Naive thymus-derived CD4-positive, alpha-beta T cell (primary cell): ENCODE results near the gene GRB14. TPM values are rescaled to one million over a fixed set of nuclear protein-coding genes. Genes with fewer than 3 reads are reported as not detected.

Source experiments
- ATAC-seq: fragments of 150-1000 bp; cut with Tn5 transposase; 2 replicates; pipeline ENCODE4 v1.10.0; 2021; ENCODE audit warnings: mild to moderate bottlenecking, moderate library complexity
- CTCF ChIA-PET: fragments of 350-600 bp; sonication (Branson Sonifier 250); formaldehyde crosslinking; loops from one replicate; lab custom pipeline; 2021; ENCODE audit warnings: antibody characterized with exemption; lab: Charles Lee
- POLR2A ChIA-PET: fragments of 350-600 bp; sonication (Branson Sonifier 250); formaldehyde crosslinking; loops from one replicate; lab custom pipeline; 2021; ENCODE audit warnings: antibody characterized with exemption, inconsistent platforms; lab: Charles Lee
- DNase-seq, 9 donors: peaks; one replicate each; pipeline versions ENCODE4 v3.0.0 to v3.0.0-alpha.2; 2020 to 2022; ENCODE audit warnings: mixed read lengths in 1 of 9
- H3K27ac ChIP-seq: one replicate; pipeline ENCODE4 v1.7.0; 2013; ENCODE audit warnings: mild to moderate bottlenecking, low read depth, low read length, moderate library complexity
- H3K27me3 ChIP-seq, 2 donors: one replicate each; pipeline ENCODE4 v1.7.0; 2013; ENCODE audit warnings: low read length in 2 of 2, mild to moderate bottlenecking in 2 of 2, moderate library complexity in 2 of 2; ENCODE audit not compliant: control insufficient read depth in 2 of 2, insufficient read depth in 2 of 2
- H3K36me3 ChIP-seq, 3 experiments: 1 replicate in 2 of 3; 2 replicates in 1 of 3; pipeline ENCODE4 v1.7.0; 2013; ENCODE audit warnings: low read length in 3 of 3, mild to moderate bottlenecking in 3 of 3, moderate library complexity in 1 of 3; ENCODE audit not compliant: insufficient read depth in 3 of 3, control insufficient read depth in 2 of 3
- H3K4me1 ChIP-seq, 2 donors: one replicate each; pipeline ENCODE4 v1.7.0; 2013; ENCODE audit warnings: low read length in 2 of 2, mild to moderate bottlenecking in 2 of 2, moderate library complexity in 1 of 2; ENCODE audit not compliant: control insufficient read depth in 2 of 2, insufficient read depth in 2 of 2
- H3K4me3 ChIP-seq: 2 replicates; pipeline ENCODE4 v1.7.0; 2013; ENCODE audit warnings: mild to moderate bottlenecking, low read length
- H3K9me3 ChIP-seq, 3 experiments: 1 replicate in 2 of 3; 2 replicates in 1 of 3; pipeline ENCODE4 v1.7.0; 2013; ENCODE audit warnings: low read length in 3 of 3; ENCODE audit not compliant: control insufficient read depth in 2 of 3
- H3K27ac Mint-ChIP-seq, 9 donors: one replicate each; pipeline ENCODE4 v1.8.0; 2020 to 2022; ENCODE audit warnings: mixed read lengths in 9 of 9, mild to moderate bottlenecking in 8 of 9, moderate library complexity in 5 of 9, inconsistent platforms in 2 of 9
- H3K27me3 Mint-ChIP-seq, 5 donors: one replicate each; pipeline ENCODE4 v1.8.0; 2021 to 2022; ENCODE audit warnings: mixed read lengths in 5 of 5, mild to moderate bottlenecking in 1 of 5
- H3K36me3 Mint-ChIP-seq, 5 donors: one replicate each; pipeline ENCODE4 v1.8.0; 2020 to 2022; ENCODE audit warnings: mixed read lengths in 5 of 5, mild to moderate bottlenecking in 3 of 5, inconsistent platforms in 1 of 5
- H3K4me1 Mint-ChIP-seq, 7 donors: one replicate each; pipeline ENCODE4 v1.8.0; 2020 to 2022; ENCODE audit warnings: mixed read lengths in 7 of 7, mild to moderate bottlenecking in 3 of 7, inconsistent platforms in 1 of 7
- H3K4me3 Mint-ChIP-seq, 10 donors: one replicate each; pipeline ENCODE4 v1.8.0; 2020 to 2022; ENCODE audit warnings: mild to moderate bottlenecking in 10 of 10, mixed read lengths in 10 of 10, moderate library complexity in 6 of 10, inconsistent platforms in 2 of 10
- H3K9me3 Mint-ChIP-seq, 11 donors: one replicate each; pipeline ENCODE4 v1.8.0; 2020 to 2022; ENCODE audit warnings: mixed read lengths in 11 of 11, mild to moderate bottlenecking in 4 of 11, inconsistent platforms in 1 of 11, moderate library complexity in 1 of 11
- intact Hi-C, 2 donors: fragments of 100-400 bp; cut with micrococcal nuclease; formaldehyde crosslinking; loops; one replicate each; pipeline ENCODE4 v1.15.1; 2023
- polyA plus RNA-seq, 2 donors: library from polyadenylated mRNA; unstranded; fragments of 300-500 nt; fragmentation: Illumina TruSeq; gene quantifications; one replicate each; pipeline ENCODE4 v1.2.3, GENCODE V29; 2021
- total RNA-seq, 6 experiments: library from RNA in 5 of 6; stranded (reverse) in 5 of 6; gene quantifications; 1 replicate in 5 of 6; 2 replicates in 1 of 6; pipeline ENCODE4 v1.2.3 and lab custom pipeline; 2021 to 2026

GRB14 gene
- total and polyA plus RNA-seq, 7 experiments from 2014 or later, result not detected

DNA sequence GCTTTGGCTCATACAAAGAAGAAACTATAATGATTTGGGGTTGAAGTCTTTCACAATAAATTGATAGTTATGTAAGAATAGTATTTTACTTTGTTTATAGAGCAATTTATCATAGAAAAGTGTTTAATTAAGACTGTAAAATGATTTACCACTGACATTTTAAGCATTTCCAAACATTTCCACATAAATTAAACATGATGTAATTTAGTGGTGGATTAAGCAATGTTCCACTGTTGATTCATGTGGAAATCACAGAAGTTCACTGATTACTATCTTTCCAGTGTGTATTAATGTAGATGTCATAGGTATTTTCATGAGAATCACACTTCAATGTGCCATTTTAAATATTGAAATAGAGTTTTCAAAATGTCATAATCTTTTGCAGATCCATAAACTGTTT lies 40.1 kb upstream of the GRB14 start:
- ATAC-seq, result no peak
- no peaks in the 10 kb centered on the region for H3K36me3 Mint-ChIP-seq
- no peak overlapping the region for H3K4me3 ChIP-seq
- H3K27me3 ChIP-seq, result no peaks in the 10 kb centered on the region
- no peaks in the 10 kb centered on the region for H3K36me3 ChIP-seq
- H3K9me3 Mint-ChIP-seq, result peaks cover 0 to 11% (median 2%) of the 10 kb centered on the region in 11 donors
- intact Hi-C loops, result no loop called here
- CTCF ChIA-PET, result no interaction called here
- POLR2A ChIA-PET, result no interaction called here
- no peak overlapping the region for H3K27ac Mint-ChIP-seq
- no peak overlapping the region for H3K4me3 Mint-ChIP-seq
- H3K27ac ChIP-seq, result no peak overlapping the region
- no peaks in the 10 kb centered on the region for H3K4me1 ChIP-seq
- H3K27me3 Mint-ChIP-seq, result no peaks in the 10 kb centered on the region
- H3K4me1 Mint-ChIP-seq, result no peaks in the 10 kb centered on the region
- H3K9me3 ChIP-seq, result no peaks in the 10 kb centered on the region
- no peak for DNase-seq

- Histone ChIP-seq H3K36me3 (no peaks in the 10 kb centered on the region), H3K27me3 (no peaks in the 10 kb centered on the region), H3K27ac (no peak overlapping the region), H3K4me3 (no peak overlapping the region), H3K9me3 (no peaks in the 10 kb centered on the region), H3K4me1 (no peaks in the 10 kb centered on the region)
- Mint-ChIP-seq H3K27me3 (no peaks in the 10 kb centered on the region), H3K27ac (no peak overlapping the region), H3K36me3 (no peaks in the 10 kb centered on the region), H3K4me3 (no peak overlapping the region), H3K4me1 (no peaks in the 10 kb centered on the region), H3K9me3 (peaks cover 0 to 16% (median 6%) of the 10 kb centered on the region in 11 donors)
- intact Hi-C loops, result no loop called here
- DNase-seq (no peak), ATAC-seq (no peak)
- ChIA-PET POLR2A (no interaction called here), CTCF (no interaction called here)
These were observed 35.8 kb upstream of the GRB14 start for GRCh38 chr2:164657129-164657528.

- no peaks in the 10 kb centered on the region for H3K4me1 Mint-ChIP-seq
- intact Hi-C loops, result no loop called here
- no peak overlapping the region for H3K27ac Mint-ChIP-seq
- peaks cover 0 to 26% (median 11%) of the 10 kb centered on the region in 11 donors for H3K9me3 Mint-ChIP-seq
- ATAC-seq, result no peak
- ChIA-PET CTCF (no interaction called here), POLR2A (no interaction called here)
- no peaks in the 10 kb centered on the region for H3K27me3 Mint-ChIP-seq
- no peaks in the 10 kb centered on the region for H3K36me3 Mint-ChIP-seq
- H3K4me3 Mint-ChIP-seq, result no peak overlapping the region
- no peak overlapping the region for H3K4me3 ChIP-seq
- no peak for DNase-seq
- H3K9me3 ChIP-seq, result no peaks in the 10 kb centered on the region
- H3K27me3 ChIP-seq, result no peaks in the 10 kb centered on the region
- H3K4me1 ChIP-seq, result no peaks in the 10 kb centered on the region
- H3K27ac ChIP-seq, result no peak overlapping the region
- no peaks in the 10 kb centered on the region for H3K36me3 ChIP-seq
These were observed 34.5 kb upstream of the GRB14 start for GRCh38 chr2:164655750-164656149.

DNA sequence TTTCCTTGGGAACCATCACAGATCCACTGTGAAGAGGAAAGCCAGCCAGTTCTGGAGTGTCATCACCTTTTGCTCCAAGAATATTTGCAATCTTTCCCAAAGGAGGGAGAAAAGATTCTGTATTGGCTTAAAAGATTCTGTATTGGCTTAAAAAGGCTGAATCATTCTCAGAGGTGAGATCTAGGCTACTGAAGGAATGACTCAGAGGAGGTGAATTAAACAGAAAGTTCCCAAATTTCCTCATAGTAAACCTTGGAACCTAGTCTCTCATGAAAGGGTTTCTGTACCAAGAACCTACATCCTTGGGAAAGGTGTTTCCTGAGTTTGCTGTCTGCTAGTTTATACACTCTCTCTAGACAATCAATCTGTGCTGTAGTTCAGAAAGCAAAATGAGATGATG lies 34.1 kb upstream of the GRB14 start:
- ChIA-PET CTCF (no interaction called here), POLR2A (no interaction called here)
- no peaks in the 10 kb centered on the region for H3K4me1 Mint-ChIP-seq
- no peaks in the 10 kb centered on the region for H3K36me3 ChIP-seq
- no peaks in the 10 kb centered on the region for H3K27me3 ChIP-seq
- no peak overlapping the region for H3K4me3 ChIP-seq
- intact Hi-C loops, result no loop called here
- H3K4me1 ChIP-seq, result no peaks in the 10 kb centered on the region
- ATAC-seq (no peak), DNase-seq (no peak)
- no peaks in the 10 kb centered on the region for H3K27me3 Mint-ChIP-seq
- no peaks in the 10 kb centered on the region for H3K9me3 ChIP-seq
- no peak overlapping the region for H3K27ac ChIP-seq
- no peak overlapping the region for H3K27ac Mint-ChIP-seq
- peaks cover 0 to 30% (median 13%) of the 10 kb centered on the region in 11 donors for H3K9me3 Mint-ChIP-seq
- H3K4me3 Mint-ChIP-seq, result no peak overlapping the region
- no peaks in the 10 kb centered on the region for H3K36me3 Mint-ChIP-seq

- no peak overlapping the region for H3K4me3 ChIP-seq
- no peaks in the 10 kb centered on the region for H3K27me3 ChIP-seq
- H3K9me3 Mint-ChIP-seq, result peaks cover 0 to 52% (median 13%) of the 10 kb centered on the region in 11 donors
- no peaks in the 10 kb centered on the region for H3K36me3 ChIP-seq
- no peaks in the 10 kb centered on the region for H3K27me3 Mint-ChIP-seq
- no peaks in the 10 kb centered on the region for H3K9me3 ChIP-seq
- H3K27ac Mint-ChIP-seq, result no peak overlapping the region
- ATAC-seq (no peak), DNase-seq (no peak)
- H3K36me3 Mint-ChIP-seq, result no peaks in the 10 kb centered on the region
- ChIA-PET POLR2A (no interaction called here), CTCF (no interaction called here)
- no peak overlapping the region for H3K4me3 Mint-ChIP-seq
- H3K4me1 ChIP-seq, result no peaks in the 10 kb centered on the region
- intact Hi-C loops, result no loop called here
- H3K4me1 Mint-ChIP-seq, result no peaks in the 10 kb centered on the region
- H3K27ac ChIP-seq, result no peak overlapping the region
These were observed 30.1 kb upstream of the GRB14 start for GRCh38 chr2:164651361-164651760.

- no peaks in the 10 kb centered on the region for H3K36me3 Mint-ChIP-seq
- no peak for ATAC-seq
These were observed 22.9 kb upstream of the GRB14 start for GRCh38 chr2:164644036-164644700.

GRCh38 chr2:164642946-164643555 lies 21.8 kb upstream of the GRB14 start:
- no peaks in the 10 kb centered on the region for H3K27me3 ChIP-seq
- H3K4me1 ChIP-seq, result no peaks in the 10 kb centered on the region
- H3K9me3 ChIP-seq, result no peaks in the 10 kb centered on the region
- H3K27ac ChIP-seq, result no peak overlapping the region
- H3K27ac Mint-ChIP-seq, result no peak overlapping the region
- H3K4me1 Mint-ChIP-seq, result no peaks in the 10 kb centered on the region
- intact Hi-C loops, result no loop called here
- H3K4me3 Mint-ChIP-seq, result no peak overlapping the region
- H3K4me3 ChIP-seq, result no peak overlapping the region
- no peaks in the 10 kb centered on the region for H3K36me3 ChIP-seq
- no peaks in the 10 kb centered on the region for H3K27me3 Mint-ChIP-seq
- no peak for ATAC-seq
- peaks cover 0 to 9% (median 2%) of the 10 kb centered on the region in 11 donors for H3K9me3 Mint-ChIP-seq
- no peak for DNase-seq
- ChIA-PET POLR2A (no interaction called here), CTCF (no interaction called here)
- no peaks in the 10 kb centered on the region for H3K36me3 Mint-ChIP-seq

More at GRCh38 chr2:164644036-164644700, 22.9 kb upstream of the GRB14 start:
- H3K4me1 ChIP-seq, result no peaks in the 10 kb centered on the region
- no peaks in the 10 kb centered on the region for H3K36me3 ChIP-seq
- H3K27ac ChIP-seq, result no peak overlapping the region
- H3K27ac Mint-ChIP-seq, result no peak overlapping the region
- no peak overlapping the region for H3K4me3 Mint-ChIP-seq
- H3K4me1 Mint-ChIP-seq, result no peaks in the 10 kb centered on the region
- intact Hi-C loops, result no loop called here
- no peaks in the 10 kb centered on the region for H3K9me3 ChIP-seq
- H3K27me3 Mint-ChIP-seq, result no peaks in the 10 kb centered on the region
- H3K27me3 ChIP-seq, result no peaks in the 10 kb centered on the region
- POLR2A ChIA-PET, result no interaction called here
- CTCF ChIA-PET, result no interaction called here
- peaks cover 0 to 17% (median 5%) of the 10 kb centered on the region in 11 donors for H3K9me3 Mint-ChIP-seq
- H3K4me3 ChIP-seq, result no peak overlapping the region
- DNase-seq, result no peak
